Fibroblast of mammary gland (primary cell): ENCODE results near the gene CDK15.
A peak's percentile ranks its signal among the peaks of the same experiment; 100 is the strongest.

Experiments
- DNase-seq: peaks from one replicate; pipeline ENCODE4 v3.0.0-alpha.2; 2010; ENCODE audit warnings: low read depth
- H3K4me3 ChIP-seq: 2 replicates; pipeline ENCODE4 v1.5.1; 2011; ENCODE audit warnings: low read depth, mild to moderate bottlenecking, low read length, moderate library complexity; ENCODE audit not compliant: control insufficient read depth
- TF ChIP-seq, protein P1 (sequence below): conservative IDR thresholded peaks from 2 replicates; pipeline ENCODE4 v1.5.1; 2011; ENCODE audit warnings: low read depth, low read length, inconsistent platforms; ENCODE audit not compliant: control insufficient read depth, insufficient read depth

The CDK15 gene

DNA sequence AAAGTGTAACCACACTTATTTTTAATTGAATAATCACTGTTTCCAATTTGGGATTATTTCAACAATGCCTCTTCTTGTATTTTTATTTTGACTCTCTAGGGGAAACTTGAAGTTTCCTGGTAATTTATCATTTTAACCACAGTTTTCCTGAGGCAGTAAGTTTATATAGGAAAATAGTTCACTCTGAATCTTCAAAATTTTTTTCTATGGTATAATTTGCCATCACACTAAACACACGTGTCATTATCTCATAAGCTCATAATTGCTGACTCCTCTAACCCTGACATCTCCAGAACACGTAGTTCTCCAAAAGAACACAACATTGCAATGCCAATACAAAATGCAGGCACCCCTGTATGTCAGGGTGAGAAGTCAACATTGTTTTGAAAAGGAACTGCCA is 125.1 kb downstream of the CDK15 start:
- DNase-seq, result no peak
- TF ChIP-seq, protein P1, sequence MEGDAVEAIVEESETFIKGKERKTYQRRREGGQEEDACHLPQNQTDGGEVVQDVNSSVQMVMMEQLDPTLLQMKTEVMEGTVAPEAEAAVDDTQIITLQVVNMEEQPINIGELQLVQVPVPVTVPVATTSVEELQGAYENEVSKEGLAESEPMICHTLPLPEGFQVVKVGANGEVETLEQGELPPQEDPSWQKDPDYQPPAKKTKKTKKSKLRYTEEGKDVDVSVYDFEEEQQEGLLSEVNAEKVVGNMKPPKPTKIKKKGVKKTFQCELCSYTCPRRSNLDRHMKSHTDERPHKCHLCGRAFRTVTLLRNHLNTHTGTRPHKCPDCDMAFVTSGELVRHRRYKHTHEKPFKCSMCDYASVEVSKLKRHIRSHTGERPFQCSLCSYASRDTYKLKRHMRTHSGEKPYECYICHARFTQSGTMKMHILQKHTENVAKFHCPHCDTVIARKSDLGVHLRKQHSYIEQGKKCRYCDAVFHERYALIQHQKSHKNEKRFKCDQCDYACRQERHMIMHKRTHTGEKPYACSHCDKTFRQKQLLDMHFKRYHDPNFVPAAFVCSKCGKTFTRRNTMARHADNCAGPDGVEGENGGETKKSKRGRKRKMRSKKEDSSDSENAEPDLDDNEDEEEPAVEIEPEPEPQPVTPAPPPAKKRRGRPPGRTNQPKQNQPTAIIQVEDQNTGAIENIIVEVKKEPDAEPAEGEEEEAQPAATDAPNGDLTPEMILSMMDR, result no peak
- no peak overlapping the region for H3K4me3 ChIP-seq

DNA sequence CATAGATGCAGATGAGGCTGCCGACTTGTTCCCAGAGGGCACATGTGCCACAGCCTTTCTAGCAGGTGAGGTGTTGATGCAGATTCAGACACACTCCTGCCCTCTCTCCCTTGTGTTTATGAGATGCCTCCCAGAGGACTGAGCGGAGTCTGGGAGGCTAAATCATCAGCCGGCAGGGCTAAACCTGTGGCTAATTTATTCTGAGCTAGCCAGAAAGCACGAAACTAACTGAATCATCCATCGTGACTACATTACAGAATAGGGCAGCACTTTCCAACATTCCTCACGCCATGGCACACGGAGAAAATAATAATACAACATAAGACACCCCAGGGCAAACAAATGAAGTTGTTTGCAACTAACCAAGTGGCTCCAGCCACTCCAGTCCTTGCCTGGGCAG is 125.6 kb downstream of the CDK15 start:
- peak; percentile 58 for DNase-seq
- no peak overlapping the region for H3K4me3 ChIP-seq
- TF ChIP-seq, protein P1, result no peak

DNA sequence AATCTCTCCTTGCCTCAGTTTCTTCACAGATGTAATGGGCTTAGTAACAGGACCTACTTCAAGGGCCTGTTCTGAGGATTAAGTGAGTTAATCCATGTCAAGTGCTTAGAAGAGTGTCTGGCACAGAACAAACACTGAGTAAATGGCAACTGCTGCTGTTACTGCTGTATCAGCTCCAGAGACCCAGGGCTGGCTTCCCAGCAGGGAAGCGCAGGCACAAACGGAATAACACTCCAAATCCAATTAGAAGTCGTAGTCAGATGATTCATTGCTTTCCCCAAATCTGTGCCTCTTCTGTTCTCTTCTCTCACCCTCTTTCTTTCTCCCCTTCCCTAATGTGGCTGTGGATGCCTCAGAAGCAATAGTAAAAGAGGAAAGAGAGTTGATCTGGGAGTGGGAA is 126.2 kb downstream of the CDK15 start:
- TF ChIP-seq, protein P1, result no peak
- DNase-seq, result no peak
- H3K4me3 ChIP-seq, result no peak overlapping the region

GRCh38 chr2:201933792-201934237 is 127.5 kb downstream of the CDK15 start:
- TF ChIP-seq, protein P1, result no peak
- H3K4me3 ChIP-seq, result no peak overlapping the region
- DNase-seq, result peak; percentile 29

- H3K4me3 ChIP-seq, result no peak overlapping the region
- no peak for DNase-seq
- TF ChIP-seq, protein P1, result no peak
These were observed 130.5 kb downstream of the CDK15 start for GRCh38 chr2:201936817-201937216.

GRCh38 chr2:201937343-201937742 is 131.0 kb downstream of the CDK15 start:
- TF ChIP-seq, protein P1, result no peak
- no peak for DNase-seq
- H3K4me3 ChIP-seq, result no peak overlapping the region
